GM19452 (cell line): ENCODE data around the gene NR1H3.
"Not testable (repeated sequence)": the region's sequence is repeated elsewhere in the genome, so short reads cannot be mapped to it uniquely, and the experiment has no call there.

Source experiments
- ATAC-seq: cut with Tn5 transposase; IDR thresholded peaks from one replicate; pipeline ENCODE4 v1.9.1; 2021; ENCODE audit not compliant: unreplicated experiment

The NR1H3 gene

GRCh38 chr11:47302853-47303252 lies 45.1 kb downstream of the NR1H3 start:
- ATAC-seq = no peak

GRCh38 chr11:47305734-47306483 lies 48.1 kb downstream of the NR1H3 start:
- no peak for ATAC-seq

- no peak for ATAC-seq
Measured at GRCh38 chr11:47306484-47306844, 48.7 kb downstream of the NR1H3 start.

GRCh38 chr11:47308050-47308823 lies 50.4 kb downstream of the NR1H3 start:
- ATAC-seq = no peak

- ATAC-seq = no peak
Measured at GRCh38 chr11:47314992-47315391, 57.2 kb downstream of the NR1H3 start.

GRCh38 chr11:47316501-47316900 lies 58.7 kb downstream of the NR1H3 start:
- not testable (repeated sequence) for ATAC-seq

GRCh38 chr11:47317064-47317828 lies 59.5 kb downstream of the NR1H3 start:
- no peak for ATAC-seq

- ATAC-seq = no peak
Measured at GRCh38 chr11:47318166-47318565, 60.4 kb downstream of the NR1H3 start.
